Endothelial cell of umbilical vein (primary cell): Measurements from ENCODE around the gene TCERG1. TPM values are rescaled to one million over a fixed set of nuclear protein-coding genes. Genes with fewer than 3 reads are reported as not detected.

Experiments
- BruUV-seq: library from RNA; stranded (reverse); fragments of 400-500 nt; replicated peaks from 2 replicates; lab custom pipeline; 2021; lab: Mats Ljungman, UMichigan
- CTCF ChIA-PET: fragments of 300-600, 350-600 bp; sonication (Branson Sonifier 250); formaldehyde crosslinking; loops from one replicate; lab custom pipeline; 2021; ENCODE audit warnings: antibody characterized with exemption, inconsistent platforms; lab: Charles Lee
- POLR2A ChIA-PET: fragments of 300-600, 350-600 bp; sonication (Branson Sonifier 250); formaldehyde crosslinking; loops from one replicate; lab custom pipeline; 2021; ENCODE audit warnings: antibody characterized with exemption, inconsistent platforms; lab: Charles Lee
- DNase-seq: peaks from one replicate; pipeline ENCODE4 v3.0.0-alpha.2; 2011; ENCODE audit warnings: low read depth, low spot score
- FAIRE-seq: peaks from 2 replicates; lab custom pipeline; 2011; peaks lifted over from hg19 to GRCh38; lab: Jason Lieb, UNC
- H2AFZ ChIP-seq: 2 replicates; pipeline ENCODE4 v1.6.0; 2012; ENCODE audit warnings: low read depth, low read length, control low read depth, inconsistent platforms
- H3K27ac ChIP-seq: 2 replicates; pipeline ENCODE4 v1.5.1; 2011; ENCODE audit warnings: low read depth, mild to moderate bottlenecking, control low read depth, low read length, moderate library complexity; ENCODE audit not compliant: insufficient read depth
- H3K27me3 ChIP-seq, 2 experiments: 2 replicates each; pipeline versions ENCODE4 v1.6.0 to v1.6.1; 2011; ENCODE audit warnings: low read length in 2 of 2, mixed read lengths in 1 of 2; ENCODE audit not compliant: control insufficient read depth in 2 of 2, insufficient read depth in 2 of 2
- H3K36me3 ChIP-seq, 2 experiments: 2 replicates in 1 of 2; 3 replicates in 1 of 2; pipeline ENCODE4 v1.5.1; 2011; ENCODE audit warnings: low read length in 2 of 2, mild to moderate bottlenecking in 1 of 2, moderate library complexity in 1 of 2; ENCODE audit not compliant: control insufficient read depth in 2 of 2, insufficient read depth in 2 of 2; ENCODE audit errors: extremely low read depth in 1 of 2
- H3K4me1 ChIP-seq: 3 replicates; pipeline ENCODE4 v1.5.1; 2011; ENCODE audit warnings: mild to moderate bottlenecking, low read length; ENCODE audit not compliant: control insufficient read depth, insufficient read depth; ENCODE audit errors: extremely low read depth
- H3K4me2 ChIP-seq: 2 replicates; pipeline ENCODE4 v1.6.1; 2011; ENCODE audit warnings: low read length, control low read depth, mixed read lengths; ENCODE audit not compliant: insufficient read depth
- H3K4me3 ChIP-seq, 3 experiments: fragments of 200-600 bp in 1 of 3; sonication (generic), shearing (Covaris generic) in 1 of 3; replicated peaks in 1 of 3; 2 replicates each; pipeline ENCODE4 v1.5.1; 2011 to 2016; ENCODE audit warnings: control low read depth in 3 of 3, low read length in 3 of 3, mild to moderate bottlenecking in 2 of 3, inconsistent platforms in 1 of 3, low read depth in 1 of 3, moderate library complexity in 1 of 3; ENCODE audit not compliant: insufficient read depth in 1 of 3
- H3K79me2 ChIP-seq: 2 replicates; pipeline ENCODE4 v1.6.0; 2012; ENCODE audit warnings: low read length, inconsistent platforms; ENCODE audit not compliant: control insufficient read depth, insufficient read depth
- H3K9ac ChIP-seq: replicated peaks from 2 replicates; pipeline ENCODE3; 2011; ENCODE audit warnings: low read length, control low read depth; ENCODE audit not compliant: insufficient read depth; ENCODE audit errors: extremely low read depth
- H3K9me1 ChIP-seq: replicated peaks from 3 replicates; pipeline ENCODE4 v1.6.0; 2011; ENCODE audit warnings: mild to moderate bottlenecking, low read length; ENCODE audit not compliant: control insufficient read depth, insufficient read depth; ENCODE audit errors: extremely low read depth
- H3K9me3 ChIP-seq: replicated peaks from 2 replicates; pipeline ENCODE4 v1.5.1; 2012; ENCODE audit warnings: low read length, inconsistent platforms; ENCODE audit not compliant: control insufficient read depth, insufficient read depth
- H4K20me1 ChIP-seq: replicated peaks from 2 replicates; pipeline ENCODE3; 2011; ENCODE audit warnings: mild to moderate bottlenecking, low read length; ENCODE audit not compliant: control insufficient read depth, insufficient read depth; ENCODE audit errors: extremely low read depth
- CTCF ChIP-seq, 2 donors: IDR thresholded peaks; 1 replicate in 1 of 2; 2 replicates in 1 of 2; pipeline ENCODE4 v1.5.1; 2011; ENCODE audit warnings: low read length in 2 of 2, mild to moderate bottlenecking in 2 of 2, moderate library complexity in 2 of 2, control low read depth in 1 of 2, inconsistent platforms in 1 of 2, low read depth in 1 of 2; ENCODE audit not compliant: insufficient read depth in 1 of 2; ENCODE audit errors: extremely low read depth in 1 of 2
- EZH2 ChIP-seq: IDR thresholded peaks from 2 replicates; pipeline ENCODE4 v1.6.1; 2012; ENCODE audit warnings: borderline replicate concordance, low read depth, mild to moderate bottlenecking, moderate library complexity, low read length, inconsistent platforms; ENCODE audit not compliant: severe bottlenecking
- FOS ChIP-seq: IDR thresholded peaks from 2 replicates; pipeline ENCODE4 v1.6.1; 2011; ENCODE audit warnings: mild to moderate bottlenecking, low read length, moderate library complexity, borderline replicate concordance; ENCODE audit not compliant: insufficient read depth
- GATA2 ChIP-seq: IDR thresholded peaks from 2 replicates; pipeline ENCODE4 v1.7.0; 2011; ENCODE audit warnings: low read depth, mild to moderate bottlenecking, moderate library complexity, mixed read lengths, low read length; ENCODE audit not compliant: insufficient read length, insufficient read depth
- JUN ChIP-seq: IDR thresholded peaks from 2 replicates; pipeline ENCODE4 v1.6.1; 2011; ENCODE audit warnings: borderline replicate concordance, low read depth; ENCODE audit not compliant: insufficient read length, insufficient read depth
- MAX ChIP-seq: IDR thresholded peaks from 2 replicates; pipeline ENCODE4 v1.6.1; 2011; ENCODE audit not compliant: insufficient read depth, insufficient read length
- MYC ChIP-seq: IDR thresholded peaks from one replicate; pipeline ENCODE4 v1.6.1; 2011; ENCODE audit warnings: mild to moderate bottlenecking, low read depth, low read length
- POLR2A ChIP-seq: IDR thresholded peaks from 2 replicates; pipeline ENCODE4 v1.6.1; 2012; ENCODE audit warnings: low read depth, mild to moderate bottlenecking, control low read depth, low read length
- POLR2AphosphoS5 ChIP-seq: IDR thresholded peaks from 2 replicates; pipeline ENCODE4 v1.6.1; 2012; ENCODE audit warnings: low read depth, mild to moderate bottlenecking, control low read depth, low read length, moderate library complexity; ENCODE audit not compliant: insufficient read depth
- dilution Hi-C: fragments of 300-500 bp; cut with MboI; formaldehyde crosslinking; loops from one replicate; pipeline ENCODE4 v1.15.0; 2019; ENCODE audit warnings: low sequenced_read_pairs; ENCODE audit not compliant: extremely low pct_ligation_motif_present
- intact Hi-C: fragments of 100-400 bp; cut with micrococcal nuclease; formaldehyde crosslinking; loops from one replicate; pipeline ENCODE4 v1.10.0; 2022
- polyA plus RNA-seq, 4 experiments: library from polyadenylated mRNA; depleted of rRNA in 3 of 4; stranded (reverse) in 3 of 4; unstranded in 1 of 4; fragments of >200 nt; gene quantifications; 2 replicates each; pipeline versions ENCODE4 v1.2.1 to v1.2.3, GENCODE V29; 2011 to 2012; ENCODE audit warnings: missing spikeins in 1 of 4
- total RNA-seq: library from RNA; stranded (reverse); gene quantifications from 2 replicates; pipeline ENCODE4 v1.2.3, GENCODE V29; 2021

The TCERG1 gene
- total and polyA plus RNA-seq, 2 donors (not counting 3 experiments of a cell fraction or from before 2014, with no cell fraction given) = 71.4 to 98.4 TPM

- dilution Hi-C loops (no loop called here), intact Hi-C loops (loop anchor here (10.0 kb wide), 1 partner anchor 235 kb away; no protein-coding TSS in a partner anchor)
- H3K9me1 ChIP-seq = no peaks in the 10 kb centered on the region
- no peak overlapping the region for H3K9ac ChIP-seq
- no peaks in the 10 kb centered on the region for H3K36me3 ChIP-seq
- H3K27me3 ChIP-seq = peaks cover 6 to 13% of the 10 kb centered on the region in 2 experiments
- no peak for TF ChIP-seq FOS
- TF ChIP-seq GATA2 = no peak
- no peak for TF ChIP-seq POLR2A
- TF ChIP-seq EZH2 = no peak
- TF ChIP-seq MAX = no peak
- TF ChIP-seq MYC = no peak
- no peak for TF ChIP-seq JUN
- TF ChIP-seq POLR2AphosphoS5 = no peak
- TF ChIP-seq CTCF (IDR thresholded peaks at IDR 0.05; ENCODE audit: extremely low read depth in 1 of 2, insufficient read depth in 1 of 2, low read depth in 1 of 2, low read length in 2 of 2) = no peak
- H2AFZ ChIP-seq = no peak overlapping the region
- H3K27ac ChIP-seq = no peak overlapping the region
- ChIA-PET POLR2A (no interaction called here), CTCF (interaction anchor here (2.7 kb wide), 1 partner anchor 15 kb away, joined by 15 read pairs; no protein-coding TSS in a partner anchor)
- no peaks in the 10 kb centered on the region for H4K20me1 ChIP-seq
- no peak overlapping the region for H3K4me2 ChIP-seq
- no peak overlapping the region for H3K4me3 ChIP-seq
- H3K9me3 ChIP-seq = no peaks in the 10 kb centered on the region
- no peaks in the 10 kb centered on the region for H3K79me2 ChIP-seq
- BruUV-seq = no TSS peak
- no peaks in the 10 kb centered on the region for H3K4me1 ChIP-seq
- FAIRE-seq (no peak), DNase-seq (no peak)
These were observed 72.4 kb downstream of the TCERG1 start for GRCh38 chr5:146519554-146519953.
